SU-DHL-6 (cell line): Measurements from ENCODE around the gene AP1B1.
A peak's percentile ranks its signal among the peaks of the same experiment; 100 is the strongest.

Experiments
- H2AFZ ChIP-seq: fragments of 200-600 bp; sonication (generic); 2 replicates; pipeline ENCODE4 v1.6.1; 2014; ENCODE audit warnings: low read depth, mild to moderate bottlenecking, moderate library complexity, mixed read lengths, antibody characterized with exemption, low read length; ENCODE audit not compliant: severe bottlenecking
- H3F3A ChIP-seq: fragments of 200-600 bp; shearing (Covaris generic); 2 replicates; pipeline ENCODE4 v1.6.0; 2016; ENCODE audit warnings: antibody characterized with exemption, mild to moderate bottlenecking; ENCODE audit not compliant: insufficient read depth
- H3K27ac ChIP-seq: fragments of 200-600 bp; sonication (generic); 2 replicates; pipeline ENCODE4 v1.5.1; 2016; ENCODE audit warnings: low read depth, mild to moderate bottlenecking, low read length, moderate library complexity, mixed read lengths
- H3K27me3 ChIP-seq: fragments of 200-600 bp; sonication (generic), shearing (Covaris generic); 2 replicates; pipeline ENCODE4 v1.6.0; 2014; ENCODE audit warnings: mild to moderate bottlenecking, low read length
- H3K36me3 ChIP-seq: fragments of 200-600 bp; sonication (generic); 2 replicates; pipeline ENCODE4 v1.6.1; 2014; ENCODE audit warnings: mild to moderate bottlenecking, low read length, mixed read lengths
- H3K4me2 ChIP-seq: fragments of 300-600, 200-600 bp; shearing (Covaris generic), sonication (generic); 2 replicates; pipeline ENCODE4 v1.6.0; 2014; ENCODE audit warnings: low read length, low read depth, mild to moderate bottlenecking; ENCODE audit not compliant: poor library complexity, severe bottlenecking
- H3K4me3 ChIP-seq: fragments of 200-600 bp; sonication (generic); 2 replicates; pipeline ENCODE4 v1.5.1; 2014; ENCODE audit warnings: antibody characterized with exemption, low read length, mild to moderate bottlenecking, mixed read lengths; ENCODE audit not compliant: insufficient read depth, poor library complexity, severe bottlenecking
- H3K79me2 ChIP-seq: fragments of 200-600 bp; sonication (generic); 2 replicates; pipeline ENCODE4 v1.6.1; 2014; ENCODE audit warnings: mild to moderate bottlenecking, low read length, moderate library complexity; ENCODE audit not compliant: insufficient read depth
- H3K9ac ChIP-seq: fragments of 200-600 bp; sonication (generic); 2 replicates; pipeline ENCODE4 v1.7.0; 2014; ENCODE audit warnings: mild to moderate bottlenecking, low read length
- H3K9me2 ChIP-seq: fragments of 200-600 bp; sonication (generic); replicated peaks from 2 replicates; pipeline ENCODE4 v1.6.1; 2014; ENCODE audit warnings: low read length; ENCODE audit not compliant: insufficient read depth
- H3K9me3 ChIP-seq: fragments of 200-600 bp; sonication (generic); 2 replicates; pipeline ENCODE4 v1.6.1; 2014; ENCODE audit warnings: low read length, mixed read lengths; ENCODE audit not compliant: insufficient read depth
- H4K20me1 ChIP-seq: fragments of 200-600 bp; sonication (generic); 2 replicates; pipeline ENCODE4 v1.6.1; 2014; ENCODE audit warnings: low read depth, mild to moderate bottlenecking, antibody characterized with exemption, low read length, moderate library complexity, mixed read lengths
- EZH2phosphoT487 ChIP-seq: fragments of 200-600 bp; sonication (generic), shearing (Covaris generic); conservative IDR thresholded peaks from 2 replicates; pipeline ENCODE4 v1.6.1; 2018; ENCODE audit warnings: mild to moderate bottlenecking, antibody characterized with exemption, low read length, moderate library complexity, mixed read lengths
- TF ChIP-seq, protein P1 (sequence below): fragments of 200-600 bp; sonication (generic); IDR thresholded peaks from one replicate; pipeline ENCODE4 v1.5.1; 2017; ENCODE audit warnings: antibody characterized with exemption, mild to moderate bottlenecking, low read length, moderate library complexity; ENCODE audit not compliant: insufficient read depth, poor library complexity, severe bottlenecking

The AP1B1 gene

DNA sequence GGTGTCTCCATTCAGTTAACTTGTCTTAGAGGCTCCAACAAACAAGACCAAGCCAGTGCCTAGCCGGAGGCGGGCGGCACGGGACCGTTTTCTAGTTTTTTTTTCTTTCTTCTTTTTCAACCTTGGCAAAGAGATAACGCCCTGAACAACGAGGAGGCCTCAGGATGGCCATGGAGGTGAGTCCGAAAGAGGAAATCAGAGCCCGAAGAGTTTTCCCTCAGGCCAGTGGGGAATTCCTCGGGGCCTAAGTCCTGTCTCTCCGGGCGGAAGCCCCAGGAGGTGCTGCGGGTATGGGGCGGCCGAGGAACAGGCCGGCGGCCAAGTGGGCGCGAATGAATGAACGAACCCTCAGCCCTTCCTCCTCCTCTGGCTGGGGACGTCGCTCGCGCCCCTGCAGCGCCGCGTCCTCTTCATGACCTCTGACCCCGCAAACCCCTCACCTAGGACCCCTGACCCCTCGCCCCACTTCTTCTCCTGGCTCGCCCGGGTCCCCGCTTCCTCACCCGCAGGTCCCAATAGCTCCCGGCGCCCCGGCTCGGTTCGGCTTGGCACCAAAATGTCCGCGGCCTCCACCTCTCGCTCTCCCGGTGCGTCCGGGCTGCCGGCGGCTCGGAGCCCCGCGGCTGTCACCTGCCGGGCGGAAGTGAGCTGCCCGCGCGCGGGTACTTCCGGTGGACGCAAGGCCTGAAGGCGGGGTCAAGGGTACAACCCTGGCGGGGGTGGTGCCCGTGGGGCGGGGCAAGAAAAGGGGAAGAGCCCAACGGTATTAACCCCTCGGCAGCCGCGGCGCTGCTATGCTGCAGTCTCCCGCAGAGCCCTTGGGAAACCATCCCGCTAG, at the start of gene AP1B1:
Gene AP1B1, minus strand, starts transcription at position 650 of the 838 bp plus-strand sequence. CDS start 21,327 bp downstream, outside the sequence.
- Histone ChIP-seq H3K9ac (peak within 1 kb of the TSS; percentile 78), H3K4me3 (peak within 1 kb of the TSS; percentile 86), H4K20me1 (no peaks in the 10 kb centered on the region), H2AFZ (peak within 1 kb of the TSS; percentile 92), H3K79me2 (peaks cover 43% of the 10 kb centered on the region), H3F3A (peaks cover 18% of the 10 kb centered on the region), H3K27ac (peak within 1 kb of the TSS; percentile 62), H3K9me3 (no peaks in the 10 kb centered on the region), H3K36me3 (no peaks in the 10 kb centered on the region), H3K27me3 (no peaks in the 10 kb centered on the region), H3K4me2 (peak within 1 kb of the TSS; percentile 86), H3K9me2 (no peaks in the 10 kb centered on the region)
- TF ChIP-seq, protein P1, sequence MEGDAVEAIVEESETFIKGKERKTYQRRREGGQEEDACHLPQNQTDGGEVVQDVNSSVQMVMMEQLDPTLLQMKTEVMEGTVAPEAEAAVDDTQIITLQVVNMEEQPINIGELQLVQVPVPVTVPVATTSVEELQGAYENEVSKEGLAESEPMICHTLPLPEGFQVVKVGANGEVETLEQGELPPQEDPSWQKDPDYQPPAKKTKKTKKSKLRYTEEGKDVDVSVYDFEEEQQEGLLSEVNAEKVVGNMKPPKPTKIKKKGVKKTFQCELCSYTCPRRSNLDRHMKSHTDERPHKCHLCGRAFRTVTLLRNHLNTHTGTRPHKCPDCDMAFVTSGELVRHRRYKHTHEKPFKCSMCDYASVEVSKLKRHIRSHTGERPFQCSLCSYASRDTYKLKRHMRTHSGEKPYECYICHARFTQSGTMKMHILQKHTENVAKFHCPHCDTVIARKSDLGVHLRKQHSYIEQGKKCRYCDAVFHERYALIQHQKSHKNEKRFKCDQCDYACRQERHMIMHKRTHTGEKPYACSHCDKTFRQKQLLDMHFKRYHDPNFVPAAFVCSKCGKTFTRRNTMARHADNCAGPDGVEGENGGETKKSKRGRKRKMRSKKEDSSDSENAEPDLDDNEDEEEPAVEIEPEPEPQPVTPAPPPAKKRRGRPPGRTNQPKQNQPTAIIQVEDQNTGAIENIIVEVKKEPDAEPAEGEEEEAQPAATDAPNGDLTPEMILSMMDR: no peak
- TF ChIP-seq EZH2phosphoT487: no peak

DNA sequence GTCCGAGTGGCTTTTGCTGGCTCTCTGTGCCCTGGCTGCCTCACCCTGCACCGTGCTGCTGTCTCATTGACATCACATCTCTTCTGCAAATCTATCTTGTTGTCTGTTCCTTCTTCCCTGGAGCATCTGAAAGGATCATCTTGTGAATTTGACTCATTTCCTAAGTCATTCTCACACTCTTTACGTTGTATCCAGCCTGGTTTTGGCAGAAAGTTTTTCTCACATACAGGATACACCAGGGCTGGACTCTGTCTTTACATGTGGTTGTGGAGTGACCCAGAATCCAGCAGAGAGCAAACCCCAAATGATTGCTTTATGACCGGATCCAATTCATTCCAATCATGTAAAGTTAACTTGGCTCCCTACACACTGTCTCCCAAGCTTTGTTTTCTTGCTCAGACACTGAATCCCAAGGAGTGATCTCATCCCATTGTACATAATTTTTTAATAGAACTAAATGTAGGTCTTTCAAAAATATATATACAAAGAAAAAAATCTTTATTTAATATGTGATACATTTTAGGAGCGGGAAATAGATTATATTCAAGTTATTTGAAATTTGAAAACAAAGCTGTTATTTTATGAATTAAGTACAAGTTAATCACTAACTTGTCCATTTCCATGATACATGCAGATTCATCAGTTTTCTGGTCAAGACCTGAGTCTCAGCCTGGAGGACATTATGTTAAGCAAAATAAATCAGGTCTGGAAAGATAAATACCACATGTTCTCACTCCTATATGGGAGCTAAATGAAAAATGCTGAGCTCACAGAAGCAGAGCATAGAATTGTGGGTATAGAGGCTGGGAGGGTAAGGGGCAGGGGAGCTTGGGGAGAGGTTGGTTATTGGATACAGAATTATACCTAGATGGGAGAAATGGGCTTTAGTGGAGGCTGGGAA, 47.1 kb upstream of the AP1B1 start:
- Histone ChIP-seq H3K36me3 (no peaks in the 10 kb centered on the region), H3F3A (no peaks in the 10 kb centered on the region), H3K79me2 (no peaks in the 10 kb centered on the region), H3K27ac (no peak overlapping the region), H3K9ac (no peak overlapping the region), H3K4me3 (no peak overlapping the region), H3K27me3 (no peaks in the 10 kb centered on the region), H2AFZ (no peak overlapping the region), H4K20me1 (no peaks in the 10 kb centered on the region), H3K9me2 (no peaks in the 10 kb centered on the region), H3K9me3 (no peaks in the 10 kb centered on the region), H3K4me2 (no peak overlapping the region)
- no peak for TF ChIP-seq EZH2phosphoT487
- TF ChIP-seq, protein P1: no peak

DNA sequence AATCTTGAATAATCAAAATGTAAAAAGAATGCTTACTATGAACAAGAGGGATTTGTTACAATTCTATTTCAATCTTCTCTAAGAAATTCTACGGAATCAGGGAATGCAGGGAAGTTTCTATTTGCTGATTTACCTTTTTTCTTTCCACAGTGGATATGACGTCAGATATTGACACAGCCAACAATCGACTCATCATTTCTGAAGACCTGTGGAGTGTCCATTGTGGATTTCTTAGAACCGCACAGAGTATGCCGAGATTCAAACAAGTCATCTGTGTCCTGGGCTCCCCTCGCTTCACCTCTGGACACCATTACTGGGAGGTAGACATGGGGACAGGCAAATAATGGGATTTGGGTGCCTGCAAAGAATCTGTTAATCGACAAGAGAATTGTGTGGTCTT, 45.9 kb upstream of the AP1B1 start:
- TF ChIP-seq, protein P1: no peak
- no peak for TF ChIP-seq EZH2phosphoT487
- no peaks in the 10 kb centered on the region for H3K27me3 ChIP-seq

More for the DNA sequence above, 45.9 kb upstream of the AP1B1 start:
- H3K9me3 ChIP-seq: no peaks in the 10 kb centered on the region
- no peak overlapping the region for H3K4me2 ChIP-seq
- H3K79me2 ChIP-seq: no peaks in the 10 kb centered on the region
- H3F3A ChIP-seq: no peaks in the 10 kb centered on the region
- no peak overlapping the region for H3K27ac ChIP-seq
- H3K9ac ChIP-seq: no peak overlapping the region
- no peaks in the 10 kb centered on the region for H3K9me2 ChIP-seq
- H4K20me1 ChIP-seq: no peaks in the 10 kb centered on the region
- no peak overlapping the region for H2AFZ ChIP-seq
- H3K4me3 ChIP-seq: no peak overlapping the region
- no peaks in the 10 kb centered on the region for H3K36me3 ChIP-seq
